Body of pancreas (tissue), 4 donors: ENCODE results near the gene GTPBP2. TPM values are rescaled to one million over a fixed set of nuclear protein-coding genes. Genes with fewer than 3 reads are reported as not detected.
A peak's percentile ranks its signal among the peaks of the same experiment; 100 is the strongest.

Experiments used
- ATAC-seq: fragments of 150-250 bp; one replicate; pipeline ENCODE4 v1.9.1; 2016
- DNase-seq, 4 donors: peaks; one replicate each; pipeline ENCODE4 v3.0.0-alpha.2; 2019
- H3K27ac ChIP-seq, 4 donors: fragments of 200-600 bp; sonication (generic); 1 replicate in 3 of 4; 2 replicates in 1 of 4; pipeline versions ENCODE4 v1.5.1 to v1.6.1; 2016 to 2019; ENCODE audit warnings: mild to moderate bottlenecking in 1 of 4, mixed read lengths in 1 of 4, moderate library complexity in 1 of 4
- H3K27me3 ChIP-seq, 2 donors: fragments of 200-600 bp; sonication (generic); one replicate each; pipeline ENCODE4 v1.6.0; 2016; ENCODE audit warnings: mild to moderate bottlenecking in 1 of 2
- H3K36me3 ChIP-seq, 2 donors: fragments of 200-600 bp; sonication (generic); replicated peaks in 1 of 2; 2 replicates each; pipeline ENCODE4 v1.5.1; 2016; ENCODE audit warnings: low read depth in 2 of 2; ENCODE audit not compliant: insufficient read depth in 1 of 2
- H3K4me1 ChIP-seq: fragments of 200-600 bp; sonication (generic); one replicate; pipeline ENCODE4 v1.6.0; 2016
- H3K4me3 ChIP-seq, 2 donors: fragments of 200-600 bp; sonication (generic); 1 replicate in 1 of 2; 2 replicates in 1 of 2; pipeline ENCODE4 v1.5.1; 2016 to 2019
- H3K9me3 ChIP-seq, 3 donors: fragments of 200-600 bp; sonication (generic); 1 replicate in 2 of 3; 2 replicates in 1 of 3; pipeline ENCODE4 v1.5.1; 2016
- CTCF ChIP-seq, 7 experiments: fragments of 450-650 bp in 4 of 7; fragments of 200-600 bp in 3 of 7; sonication (generic) in 3 of 7; IDR thresholded peaks; one replicate each; pipeline ENCODE4 v1.5.1; 2016 to 2019; ENCODE audit warnings: antibody characterized with exemption in 7 of 7
- POLR2A ChIP-seq, 3 donors: fragments of 450-650 bp; IDR thresholded peaks; one replicate each; pipeline ENCODE4 v1.6.1; 2016; ENCODE audit warnings: antibody characterized with exemption in 3 of 3, mild to moderate bottlenecking in 2 of 3
- WGBS, 2 donors: methylation state at CpG; one replicate each; pipeline ENCODE4 v1.1.5; 2017; 5-methylcytosine and 5-hydroxymethylcytosine counted together
- intact Hi-C: fragments of 100-400 bp; cut with DNase I; formaldehyde crosslinking; loops from one replicate; pipeline ENCODE4 v1.15.1; 2023
- total RNA-seq, 2 donors: library from RNA; depleted of rRNA; stranded (reverse); fragments of >200 nt; gene quantifications; one replicate each; pipeline ENCODE4 v1.1.0, GENCODE V29; 2016

The GTPBP2 gene
- total RNA-seq, 2 donors from 2014 or later: 32.9 to 55.0 TPM

GRCh38 chr6:43629505-43630300 is 639 bp upstream of the GTPBP2 start:
- intact Hi-C loops: no loop called here
- no peak for TF ChIP-seq CTCF (IDR thresholded peaks at IDR 0.05)
- peak; percentile 76 to 90 (median 86) for TF ChIP-seq POLR2A (IDR thresholded peaks at IDR 0.05)
- H3K36me3 ChIP-seq: peaks cover 0 to 4% of the 10 kb centered on the region in 2 donors
- no peaks in the 10 kb centered on the region for H3K9me3 ChIP-seq
- peak; percentile 97 to 99 (median 98) for DNase-seq
- peaks cover 26% of the 10 kb centered on the region for H3K4me1 ChIP-seq
- peak overlapping the region; percentile 94 to 96 (median 96) for H3K27ac ChIP-seq
- peak overlapping the region; percentile 29 to 81 for H3K4me3 ChIP-seq
- peak; percentile 85 for ATAC-seq
- WGBS, 2 donors: 0% methylated on average over 25 to 41 of the region's 41 CpGs
- H3K27me3 ChIP-seq: no peaks in the 10 kb centered on the region

GRCh38 chr6:43628393-43629103 is 516 bp downstream of the GTPBP2 start:
- Histone ChIP-seq H3K27ac (peak overlapping the region; percentile 94 to 96 (median 94)), H3K9me3 (no peaks in the 10 kb centered on the region), H3K4me1 (peaks cover 26% of the 10 kb centered on the region), H3K4me3 (peak overlapping the region; percentile 77 to 96), H3K36me3 (peaks cover 0 to 14% of the 10 kb centered on the region in 2 donors), H3K27me3 (no peaks in the 10 kb centered on the region)
- DNase-seq (peak; percentile 53 to 62 (median 56)), ATAC-seq (no peak)
- intact Hi-C loops: no loop called here
- no peak for TF ChIP-seq CTCF (IDR thresholded peaks at IDR 0.05)
- TF ChIP-seq POLR2A (IDR thresholded peaks at IDR 0.05): peak in 1 of 3 donors; percentile 23
- WGBS, 2 donors: 0 to 2% methylated on average over 21 to 25 of the region's 25 CpGs

GRCh38 chr6:43627008-43627825 is 1.8 kb downstream of the GTPBP2 start:
- H3K4me1 ChIP-seq: peaks cover 26% of the 10 kb centered on the region
- ATAC-seq (no peak), DNase-seq (peak; percentile 80 to 92 (median 86))
- peak overlapping the region; percentile 62 to 95 (median 80) for H3K27ac ChIP-seq
- H3K36me3 ChIP-seq: peaks cover 0 to 17% of the 10 kb centered on the region in 2 donors
- no peak overlapping the region for H3K4me3 ChIP-seq
- H3K27me3 ChIP-seq: no peaks in the 10 kb centered on the region
- TF ChIP-seq POLR2A (IDR thresholded peaks at IDR 0.05): peak in 2 of 3 donors; percentile 37 to 40
- no peak for TF ChIP-seq CTCF (IDR thresholded peaks at IDR 0.05)
- WGBS, 2 donors: 50% methylated on average over 5 of the region's 5 CpGs
- H3K9me3 ChIP-seq: no peaks in the 10 kb centered on the region
- intact Hi-C loops: no loop called here

- TF ChIP-seq POLR2A (IDR thresholded peaks at IDR 0.05) (no peak), CTCF (IDR thresholded peaks at IDR 0.05) (no peak)
- intact Hi-C loops: no loop called here
- no peak for DNase-seq
- 89 to 92% methylated on average over 13 to 16 of the region's 16 CpGs for WGBS, 2 donors
- Histone ChIP-seq H3K4me3 (no peak overlapping the region), H3K36me3 (peaks cover 0 to 23% of the 10 kb centered on the region in 2 donors), H3K4me1 (peaks cover 24% of the 10 kb centered on the region), H3K27me3 (no peaks in the 10 kb centered on the region), H3K27ac (no peak overlapping the region), H3K9me3 (no peaks in the 10 kb centered on the region)
- no peak for ATAC-seq
Measured at GRCh38 chr6:43625393-43625992, 3.6 kb downstream of the GTPBP2 start.
